GM23338 (cell line): ENCODE data around the gene ATPAF1. TPM values are rescaled to one million over a fixed set of nuclear protein-coding genes. Genes with fewer than 3 reads are reported as not detected.

ENCODE experiments used
- ATAC-seq: fragments of 200-7000 bp; cut with Tn5 transposase; 3 replicates; pipeline ENCODE4 v1.9.1; 2020
- DNase-seq: peaks from one replicate; pipeline ENCODE4 v3.0.0-alpha.2; 2015; ENCODE audit warnings: low spot score
- H2AFZ ChIP-seq: fragments of 200-600 bp; sonication (generic); 2 replicates; pipeline ENCODE4 v1.8.0; 2016; ENCODE audit warnings: antibody characterized with exemption, mild to moderate bottlenecking, moderate library complexity
- H3F3A ChIP-seq: fragments of 200-600 bp; sonication (generic); replicated peaks from 2 replicates; pipeline ENCODE4 v1.8.0; 2017; ENCODE audit warnings: antibody characterized with exemption, mixed run types, low read depth
- H3K27ac ChIP-seq: fragments of 200-600 bp; sonication (generic); 2 replicates; pipeline ENCODE4 v1.6.1; 2016; ENCODE audit warnings: low read depth
- H3K27me3 ChIP-seq: fragments of 200-600 bp; sonication (generic); 2 replicates; pipeline ENCODE4 v1.8.0; 2016; ENCODE audit warnings: mild to moderate bottlenecking, mixed run types, moderate library complexity; ENCODE audit not compliant: insufficient read depth
- H3K36me3 ChIP-seq: fragments of 200-600 bp; sonication (generic); 2 replicates; pipeline ENCODE4 v1.8.0; 2016; ENCODE audit warnings: mild to moderate bottlenecking; ENCODE audit not compliant: insufficient read depth
- H3K4me1 ChIP-seq: fragments of 200-600 bp; sonication (generic); 2 replicates; pipeline ENCODE4 v1.8.0; 2016; ENCODE audit warnings: mild to moderate bottlenecking, moderate library complexity; ENCODE audit not compliant: insufficient read depth
- H3K4me2 ChIP-seq: fragments of 200-600 bp; sonication (generic); 2 replicates; pipeline ENCODE4 v1.7.1; 2017; ENCODE audit warnings: mixed run types
- H3K4me3 ChIP-seq: fragments of 200-600 bp; sonication (generic); 2 replicates; pipeline ENCODE4 v1.6.1; 2016; ENCODE audit warnings: mixed run types
- H3K79me2 ChIP-seq: fragments of 200-600 bp; sonication (generic); replicated peaks from 2 replicates; pipeline ENCODE4 v1.8.0; 2017; ENCODE audit warnings: mild to moderate bottlenecking; ENCODE audit not compliant: insufficient read depth
- H3K9me2 ChIP-seq: fragments of 200-600 bp; sonication (generic); 2 replicates; pipeline ENCODE4 v1.8.0; 2017; ENCODE audit not compliant: insufficient read depth
- H4K20me1 ChIP-seq: fragments of 200-600 bp; sonication (generic); replicated peaks from 2 replicates; pipeline ENCODE4 v1.8.0; 2017; ENCODE audit warnings: mild to moderate bottlenecking; ENCODE audit not compliant: insufficient read depth
- H3K27ac Mint-ChIP-seq: 2 replicates; pipeline ENCODE4 v1.8.0; 2020; ENCODE audit warnings: inconsistent platforms, mild to moderate bottlenecking, moderate library complexity, mixed read lengths
- H3K27me3 Mint-ChIP-seq: 3 replicates; pipeline ENCODE4 v1.8.0; 2022; ENCODE audit warnings: low read depth, mild to moderate bottlenecking, moderate library complexity, mixed read lengths, inconsistent platforms; ENCODE audit not compliant: insufficient read depth, poor library complexity
- H3K36me3 Mint-ChIP-seq: 3 replicates; pipeline ENCODE4 v1.8.0; 2021; ENCODE audit warnings: low read depth, mild to moderate bottlenecking, inconsistent platforms, moderate library complexity, mixed read lengths
- H3K4me1 Mint-ChIP-seq: 3 replicates; pipeline ENCODE4 v1.8.0; 2020; ENCODE audit warnings: mild to moderate bottlenecking, inconsistent platforms, mixed read lengths
- H3K4me3 Mint-ChIP-seq: 3 replicates; pipeline ENCODE4 v1.8.0; 2021; ENCODE audit warnings: moderate library complexity, mild to moderate bottlenecking, inconsistent platforms, mixed read lengths
- H3K9me3 Mint-ChIP-seq: 3 replicates; pipeline ENCODE4 v1.8.0; 2020; ENCODE audit warnings: moderate library complexity, mild to moderate bottlenecking, inconsistent platforms, mixed read lengths
- CREB1 ChIP-seq: fragments of 250-450 bp; sonication (Bioruptor Pico); IDR thresholded peaks from 2 replicates; pipeline ENCODE4 v1.5.0; 2020; ENCODE audit warnings: low read depth, mild to moderate bottlenecking, moderate library complexity
- EZH2 ChIP-seq: fragments of 200-600 bp; sonication (generic); IDR thresholded peaks from one replicate; pipeline ENCODE4 v1.8.0; 2017; ENCODE audit warnings: antibody characterized with exemption, mild to moderate bottlenecking, low read depth; ENCODE audit not compliant: unreplicated experiment
- JUNB ChIP-seq: IDR thresholded peaks from one replicate; pipeline ENCODE4 v1.6.1; 2016; ENCODE audit warnings: antibody characterized with exemption; ENCODE audit not compliant: unreplicated experiment
- NANOG ChIP-seq: IDR thresholded peaks from 2 replicates; pipeline ENCODE4 v1.6.1; 2016; ENCODE audit warnings: antibody characterized with exemption, borderline replicate concordance
- STAT1 ChIP-seq: IDR thresholded peaks from one replicate; pipeline ENCODE4 v1.6.1; 2016; ENCODE audit warnings: antibody characterized with exemption; ENCODE audit not compliant: unreplicated experiment
- ZNF114 ChIP-seq: fragments of 250-450 bp; sonication (Bioruptor Pico); IDR thresholded peaks from 2 replicates; pipeline ENCODE4 v1.5.0; 2020; ENCODE audit warnings: mild to moderate bottlenecking, moderate library complexity
- polyA plus RNA-seq: library from polyadenylated mRNA; unstranded; fragments of >200 nt; fragmentation: Nextera tagmentation; extraction: Ambion mirVana; gene quantifications from 2 replicates; pipeline ENCODE4 v1.2.1, GENCODE V29; 2016
- total RNA-seq: library from RNA; depleted of rRNA; stranded (reverse); fragments of >200 nt; shearing (Covaris generic); gene quantifications from 2 replicates; pipeline ENCODE4 v1.2.3, GENCODE V29; 2014
- TF ChIP-seq, protein P1 (sequence below), 2 experiments: fragments of 200-600 bp in 1 of 2; sonication (generic) in 1 of 2; conservative IDR thresholded peaks; 2 replicates each; pipeline versions ENCODE4 v1.5.1 to v1.6.1; 2016 to 2017; ENCODE audit warnings: antibody characterized with exemption in 2 of 2, low read depth in 2 of 2, mild to moderate bottlenecking in 2 of 2, moderate library complexity in 1 of 2
- TF ChIP-seq, protein P2 (sequence below): fragments of 250-450 bp; sonication (Bioruptor Pico); IDR thresholded peaks from 2 replicates; pipeline ENCODE4 v1.5.0; 2020; ENCODE audit warnings: mild to moderate bottlenecking, moderate library complexity
- TF ChIP-seq, protein P3 (sequence below): IDR thresholded peaks from 2 replicates; pipeline ENCODE4 v1.6.1; 2016; ENCODE audit warnings: antibody characterized with exemption

ATPAF1 gene
- total and polyA plus RNA-seq, 2 experiments from 2014 or later: 41.2 to 67.6 TPM

DNA sequence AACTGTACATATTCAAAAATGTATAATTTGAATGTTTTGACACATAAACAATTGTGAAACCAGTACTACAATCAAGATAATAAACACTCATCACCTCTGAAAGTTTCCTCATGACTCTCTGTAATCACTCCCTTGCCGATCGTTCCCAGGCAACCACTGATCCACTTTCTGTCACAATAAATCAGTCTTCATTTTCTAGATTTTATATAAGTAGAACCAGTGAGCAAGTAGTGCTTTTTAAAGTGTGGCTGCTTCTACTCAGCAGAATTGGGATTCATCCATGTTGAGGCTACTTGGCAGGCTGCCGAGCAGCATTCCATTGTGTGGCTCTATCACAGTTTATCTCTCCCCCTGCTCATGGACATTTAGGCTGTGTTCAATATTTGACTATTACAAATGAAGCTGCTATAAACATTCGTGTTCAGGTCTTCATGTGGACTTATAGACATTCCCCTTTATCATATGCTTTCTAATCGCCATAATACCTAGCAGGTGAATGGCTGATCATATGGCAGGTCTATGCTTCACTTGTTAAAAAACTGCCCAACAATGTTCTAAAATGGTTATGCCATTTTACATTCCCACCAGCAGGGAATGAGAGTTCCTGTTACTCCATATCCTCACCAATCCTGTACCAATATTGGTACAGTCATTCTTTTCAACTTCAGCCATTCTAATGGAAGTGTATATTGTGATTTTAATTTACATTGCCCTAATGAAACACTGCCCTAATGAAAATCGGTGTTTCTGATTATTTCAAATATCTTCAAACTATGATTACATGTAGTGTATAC, 24.0 kb upstream of the ATPAF1 start:
- H3K4me3 Mint-ChIP-seq: no peak overlapping the region
- Histone ChIP-seq H3K27me3 (no peaks in the 10 kb centered on the region), H3K36me3 (peaks cover 39% of the 10 kb centered on the region), H4K20me1 (peaks cover 3% of the 10 kb centered on the region), H3K9me2 (no peaks in the 10 kb centered on the region), H2AFZ (no peak overlapping the region), H3K4me1 (no peaks in the 10 kb centered on the region), H3F3A (no peaks in the 10 kb centered on the region), H3K27ac (no peak overlapping the region), H3K79me2 (no peaks in the 10 kb centered on the region), H3K4me3 (no peak overlapping the region), H3K4me2 (no peak overlapping the region)
- H3K36me3 Mint-ChIP-seq: peaks cover 56% of the 10 kb centered on the region
- DNase-seq (no peak), ATAC-seq (no peak)
- H3K4me1 Mint-ChIP-seq: no peaks in the 10 kb centered on the region; the same call in 1 of the 3 replicates
- TF ChIP-seq NANOG: no peak
- TF ChIP-seq, protein P1, sequence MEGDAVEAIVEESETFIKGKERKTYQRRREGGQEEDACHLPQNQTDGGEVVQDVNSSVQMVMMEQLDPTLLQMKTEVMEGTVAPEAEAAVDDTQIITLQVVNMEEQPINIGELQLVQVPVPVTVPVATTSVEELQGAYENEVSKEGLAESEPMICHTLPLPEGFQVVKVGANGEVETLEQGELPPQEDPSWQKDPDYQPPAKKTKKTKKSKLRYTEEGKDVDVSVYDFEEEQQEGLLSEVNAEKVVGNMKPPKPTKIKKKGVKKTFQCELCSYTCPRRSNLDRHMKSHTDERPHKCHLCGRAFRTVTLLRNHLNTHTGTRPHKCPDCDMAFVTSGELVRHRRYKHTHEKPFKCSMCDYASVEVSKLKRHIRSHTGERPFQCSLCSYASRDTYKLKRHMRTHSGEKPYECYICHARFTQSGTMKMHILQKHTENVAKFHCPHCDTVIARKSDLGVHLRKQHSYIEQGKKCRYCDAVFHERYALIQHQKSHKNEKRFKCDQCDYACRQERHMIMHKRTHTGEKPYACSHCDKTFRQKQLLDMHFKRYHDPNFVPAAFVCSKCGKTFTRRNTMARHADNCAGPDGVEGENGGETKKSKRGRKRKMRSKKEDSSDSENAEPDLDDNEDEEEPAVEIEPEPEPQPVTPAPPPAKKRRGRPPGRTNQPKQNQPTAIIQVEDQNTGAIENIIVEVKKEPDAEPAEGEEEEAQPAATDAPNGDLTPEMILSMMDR (conservative IDR thresholded peaks at IDR 0.05; ENCODE audit: low read depth in 2 of 2): 0 out of 4 replicates have a peak, but pooled peaks of 1 of the 2 experiments have one; percentile 16
- H3K27me3 Mint-ChIP-seq: peaks cover 2% of the 10 kb centered on the region
- H3K27ac Mint-ChIP-seq: no peak overlapping the region
- H3K9me3 Mint-ChIP-seq: no peaks in the 10 kb centered on the region

DNA sequence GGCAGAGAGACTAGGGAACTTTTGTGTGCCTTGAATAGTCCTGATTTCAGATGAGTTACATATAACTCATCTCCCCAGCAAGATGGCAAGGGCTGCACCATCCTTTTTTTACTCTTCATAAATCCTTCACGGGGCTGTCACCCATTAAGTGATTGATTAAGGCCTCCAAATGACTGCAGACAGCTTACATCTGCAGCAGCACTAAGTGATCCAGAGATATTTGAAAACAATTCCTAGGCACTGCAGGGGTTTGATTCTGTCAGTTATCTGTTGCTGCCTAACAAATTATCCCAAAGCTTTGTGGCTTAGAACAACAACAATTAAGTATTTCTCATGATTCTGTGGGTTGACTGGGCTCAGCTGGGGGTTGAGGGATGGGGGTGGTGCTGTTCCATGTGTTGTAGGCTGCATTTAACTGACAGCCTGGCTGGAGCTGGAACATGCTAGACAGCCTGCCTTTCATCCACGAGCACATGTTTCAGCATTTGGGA, 22.8 kb upstream of the ATPAF1 start:
- Histone ChIP-seq H2AFZ (no peak overlapping the region), H3K36me3 (peaks cover 38% of the 10 kb centered on the region), H3F3A (no peaks in the 10 kb centered on the region), H3K9me2 (no peaks in the 10 kb centered on the region), H3K4me2 (no peak overlapping the region), H3K4me3 (no peak overlapping the region), H3K27me3 (no peaks in the 10 kb centered on the region), H4K20me1 (peaks cover 3% of the 10 kb centered on the region), H3K27ac (no peak overlapping the region), H3K4me1 (no peaks in the 10 kb centered on the region), H3K79me2 (no peaks in the 10 kb centered on the region)
- Mint-ChIP-seq H3K9me3 (no peaks in the 10 kb centered on the region), H3K27ac (no peak overlapping the region), H3K27me3 (peaks cover 2% of the 10 kb centered on the region), H3K4me3 (no peak overlapping the region), H3K4me1 (no peaks in the 10 kb centered on the region; the same call in 1 of the 3 replicates), H3K36me3 (peaks cover 64% of the 10 kb centered on the region)
- ATAC-seq (no peak), DNase-seq (no peak)
- TF ChIP-seq JUNB (no peak), CREB1 (CRISPR knock-in tag) (no peak), ZNF114 (CRISPR knock-in tag) (no peak), EZH2 (no peak), STAT1 (no peak)
- TF ChIP-seq, protein P2, sequence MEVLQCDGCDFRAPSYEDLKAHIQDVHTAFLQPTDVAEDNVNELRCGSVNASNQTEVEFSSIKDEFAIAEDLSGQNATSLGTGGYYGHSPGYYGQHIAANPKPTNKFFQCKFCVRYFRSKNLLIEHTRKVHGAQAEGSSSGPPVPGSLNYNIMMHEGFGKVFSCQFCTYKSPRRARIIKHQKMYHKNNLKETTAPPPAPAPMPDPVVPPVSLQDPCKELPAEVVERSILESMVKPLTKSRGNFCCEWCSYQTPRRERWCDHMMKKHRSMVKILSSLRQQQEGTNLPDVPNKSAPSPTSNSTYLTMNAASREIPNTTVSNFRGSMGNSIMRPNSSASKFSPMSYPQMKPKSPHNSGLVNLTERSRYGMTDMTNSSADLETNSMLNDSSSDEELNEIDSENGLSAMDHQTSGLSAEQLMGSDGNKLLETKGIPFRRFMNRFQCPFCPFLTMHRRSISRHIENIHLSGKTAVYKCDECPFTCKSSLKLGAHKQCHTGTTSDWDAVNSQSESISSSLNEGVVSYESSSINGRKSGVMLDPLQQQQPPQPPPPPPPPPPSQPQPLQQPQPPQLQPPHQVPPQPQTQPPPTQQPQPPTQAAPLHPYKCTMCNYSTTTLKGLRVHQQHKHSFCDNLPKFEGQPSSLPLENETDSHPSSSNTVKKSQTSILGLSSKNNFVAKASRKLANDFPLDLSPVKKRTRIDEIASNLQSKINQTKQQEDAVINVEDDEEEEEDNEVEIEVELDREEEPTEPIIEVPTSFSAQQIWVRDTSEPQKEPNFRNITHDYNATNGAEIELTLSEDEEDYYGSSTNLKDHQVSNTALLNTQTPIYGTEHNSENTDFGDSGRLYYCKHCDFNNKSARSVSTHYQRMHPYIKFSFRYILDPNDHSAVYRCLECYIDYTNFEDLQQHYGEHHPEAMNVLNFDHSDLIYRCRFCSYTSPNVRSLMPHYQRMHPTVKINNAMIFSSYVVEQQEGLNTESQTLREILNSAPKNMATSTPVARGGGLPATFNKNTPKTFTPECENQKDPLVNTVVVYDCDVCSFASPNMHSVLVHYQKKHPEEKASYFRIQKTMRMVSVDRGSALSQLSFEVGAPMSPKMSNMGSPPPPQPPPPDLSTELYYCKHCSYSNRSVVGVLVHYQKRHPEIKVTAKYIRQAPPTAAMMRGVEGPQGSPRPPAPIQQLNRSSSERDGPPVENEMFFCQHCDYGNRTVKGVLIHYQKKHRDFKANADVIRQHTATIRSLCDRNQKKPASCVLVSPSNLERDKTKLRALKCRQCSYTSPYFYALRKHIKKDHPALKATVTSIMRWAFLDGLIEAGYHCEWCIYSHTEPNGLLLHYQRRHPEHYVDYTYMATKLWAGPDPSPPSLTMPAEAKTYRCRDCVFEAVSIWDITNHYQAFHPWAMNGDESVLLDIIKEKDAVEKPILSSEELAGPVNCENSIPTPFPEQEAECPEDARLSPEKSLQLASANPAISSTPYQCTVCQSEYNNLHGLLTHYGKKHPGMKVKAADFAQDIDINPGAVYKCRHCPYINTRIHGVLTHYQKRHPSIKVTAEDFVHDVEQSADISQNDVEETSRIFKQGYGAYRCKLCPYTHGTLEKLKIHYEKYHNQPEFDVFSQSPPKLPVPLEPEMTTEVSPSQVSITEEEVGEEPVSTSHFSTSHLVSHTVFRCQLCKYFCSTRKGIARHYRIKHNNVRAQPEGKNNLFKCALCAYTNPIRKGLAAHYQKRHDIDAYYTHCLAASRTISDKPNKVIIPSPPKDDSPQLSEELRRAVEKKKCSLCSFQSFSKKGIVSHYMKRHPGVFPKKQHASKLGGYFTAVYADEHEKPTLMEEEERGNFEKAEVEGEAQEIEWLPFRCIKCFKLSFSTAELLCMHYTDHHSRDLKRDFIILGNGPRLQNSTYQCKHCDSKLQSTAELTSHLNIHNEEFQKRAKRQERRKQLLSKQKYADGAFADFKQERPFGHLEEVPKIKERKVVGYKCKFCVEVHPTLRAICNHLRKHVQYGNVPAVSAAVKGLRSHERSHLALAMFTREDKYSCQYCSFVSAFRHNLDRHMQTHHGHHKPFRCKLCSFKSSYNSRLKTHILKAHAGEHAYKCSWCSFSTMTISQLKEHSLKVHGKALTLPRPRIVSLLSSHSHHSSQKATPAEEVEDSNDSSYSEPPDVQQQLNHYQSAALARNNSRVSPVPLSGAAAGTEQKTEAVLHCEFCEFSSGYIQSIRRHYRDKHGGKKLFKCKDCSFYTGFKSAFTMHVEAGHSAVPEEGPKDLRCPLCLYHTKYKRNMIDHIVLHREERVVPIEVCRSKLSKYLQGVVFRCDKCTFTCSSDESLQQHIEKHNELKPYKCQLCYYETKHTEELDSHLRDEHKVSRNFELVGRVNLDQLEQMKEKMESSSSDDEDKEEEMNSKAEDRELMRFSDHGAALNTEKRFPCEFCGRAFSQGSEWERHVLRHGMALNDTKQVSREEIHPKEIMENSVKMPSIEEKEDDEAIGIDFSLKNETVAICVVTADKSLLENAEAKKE (CRISPR knock-in tag): no peak
- TF ChIP-seq, protein P3, sequence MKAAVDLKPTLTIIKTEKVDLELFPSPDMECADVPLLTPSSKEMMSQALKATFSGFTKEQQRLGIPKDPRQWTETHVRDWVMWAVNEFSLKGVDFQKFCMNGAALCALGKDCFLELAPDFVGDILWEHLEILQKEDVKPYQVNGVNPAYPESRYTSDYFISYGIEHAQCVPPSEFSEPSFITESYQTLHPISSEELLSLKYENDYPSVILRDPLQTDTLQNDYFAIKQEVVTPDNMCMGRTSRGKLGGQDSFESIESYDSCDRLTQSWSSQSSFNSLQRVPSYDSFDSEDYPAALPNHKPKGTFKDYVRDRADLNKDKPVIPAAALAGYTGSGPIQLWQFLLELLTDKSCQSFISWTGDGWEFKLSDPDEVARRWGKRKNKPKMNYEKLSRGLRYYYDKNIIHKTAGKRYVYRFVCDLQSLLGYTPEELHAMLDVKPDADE: no peak
- TF ChIP-seq, protein P1 (conservative IDR thresholded peaks at IDR 0.05; ENCODE audit: low read depth in 2 of 2): no peak
